Renal cortical epithelial cell (primary cell): Measurements from ENCODE around the gene TTLL12. TPM values are rescaled to one million over a fixed set of nuclear protein-coding genes. Genes with fewer than 3 reads are reported as not detected.

Source experiments
- DNase-seq: peaks from one replicate; pipeline ENCODE4 v3.0.0-alpha.2; 2011; ENCODE audit warnings: low read depth
- total RNA-seq: library from RNA; depleted of rRNA; stranded (reverse); fragments of >200 nt; gene quantifications from 2 replicates; pipeline ENCODE4 v1.2.3, GENCODE V29; 2014

Gene TTLL12
- total RNA-seq, 1 donor from 2014 or later, result 28.8 TPM

- no peak for DNase-seq
Measured at GRCh38 chr22:43172191-43172590, 14.7 kb downstream of the TTLL12 start.

DNA sequence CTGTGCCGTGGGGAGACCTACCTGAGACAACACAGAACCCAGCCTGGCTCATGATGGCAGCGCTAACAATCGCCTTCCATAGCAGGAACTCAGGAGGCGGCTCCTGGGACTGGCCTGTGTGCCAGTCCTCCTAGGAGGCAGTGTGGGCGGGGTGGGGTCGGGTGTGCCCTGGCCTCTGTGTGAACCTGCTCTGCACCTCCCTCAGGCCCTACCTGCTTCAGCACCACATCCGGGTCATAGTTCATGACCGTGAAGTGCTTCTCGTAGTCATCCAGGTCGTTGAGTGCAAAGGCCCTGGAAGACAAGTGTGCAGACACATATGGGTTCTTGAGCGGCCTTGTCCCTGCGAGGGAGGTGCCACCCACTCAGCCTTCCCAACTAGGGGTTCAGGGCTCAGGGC lies 15.3 kb downstream of the TTLL12 start:
- DNase-seq, result no peak

DNA sequence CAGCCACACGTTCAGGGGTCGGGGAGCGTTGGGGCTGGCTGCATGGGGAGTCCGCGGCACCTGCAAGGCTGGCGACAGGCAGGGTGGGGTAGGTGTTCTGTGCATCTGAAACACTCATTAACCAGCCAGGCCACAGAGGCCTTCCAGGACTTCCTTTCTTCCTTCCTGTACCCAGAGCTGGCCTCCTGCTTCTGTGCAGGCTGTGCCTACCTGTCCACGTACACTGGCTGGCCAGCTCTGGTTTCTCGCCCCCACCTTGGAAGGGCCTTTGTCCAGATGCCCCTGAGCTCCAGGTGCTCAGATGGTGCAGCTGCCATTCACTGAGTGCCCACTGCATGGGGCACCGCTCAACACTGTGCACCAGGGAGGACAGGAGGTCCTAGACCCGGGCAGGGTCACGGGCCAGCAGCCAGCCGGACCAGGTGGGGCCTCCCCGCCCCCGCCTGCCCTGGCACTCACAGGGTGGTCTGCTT lies 15.9 kb downstream of the TTLL12 start:
- DNase-seq, result no peak

- no peak for DNase-seq
Measured at GRCh38 chr22:43170131-43170480, 16.8 kb downstream of the TTLL12 start.

GRCh38 chr22:43169310-43170130 lies 17.4 kb downstream of the TTLL12 start:
- DNase-seq, result no peak

DNA sequence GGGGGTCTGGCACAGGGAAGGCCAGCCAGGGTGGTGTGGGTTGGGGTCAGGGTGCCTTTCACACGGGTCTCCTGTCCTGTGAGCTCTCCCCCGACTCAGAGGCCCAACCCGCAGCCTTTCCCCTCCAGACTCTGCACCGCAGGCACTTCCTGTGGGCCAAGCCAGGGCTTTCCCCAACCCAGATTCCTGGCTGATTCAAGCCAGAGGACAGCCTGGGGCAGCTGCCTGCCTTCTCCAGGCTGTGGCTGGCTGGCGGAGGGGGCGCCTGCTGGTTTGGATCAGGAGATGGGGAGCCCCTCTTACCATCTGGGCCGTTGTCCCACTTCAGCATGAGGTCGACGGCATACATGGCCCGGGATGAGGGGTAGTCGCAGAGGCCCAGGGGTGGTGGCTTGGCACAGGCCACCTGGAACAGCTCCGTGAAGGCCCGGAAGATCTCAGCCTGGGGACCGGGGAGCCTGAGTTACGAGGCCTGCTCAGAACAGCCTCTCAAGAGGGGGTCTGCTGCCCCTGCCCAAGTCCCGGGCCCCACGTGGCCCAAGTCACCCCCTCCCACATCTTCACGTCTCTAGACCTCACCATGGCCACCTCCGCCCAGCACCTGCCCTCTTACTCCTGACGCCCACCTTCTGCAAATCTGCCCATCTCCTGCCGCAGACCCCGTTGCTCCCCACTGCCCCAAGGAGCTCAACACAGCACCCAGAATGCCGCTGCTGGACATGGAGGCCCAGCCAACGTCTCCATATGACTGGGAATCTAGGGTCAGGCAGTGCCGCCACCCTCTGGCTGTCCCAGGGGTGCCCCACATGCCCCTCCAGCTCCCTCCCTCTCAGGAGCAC lies 18.2 kb downstream of the TTLL12 start:
- DNase-seq, result no peak

DNA sequence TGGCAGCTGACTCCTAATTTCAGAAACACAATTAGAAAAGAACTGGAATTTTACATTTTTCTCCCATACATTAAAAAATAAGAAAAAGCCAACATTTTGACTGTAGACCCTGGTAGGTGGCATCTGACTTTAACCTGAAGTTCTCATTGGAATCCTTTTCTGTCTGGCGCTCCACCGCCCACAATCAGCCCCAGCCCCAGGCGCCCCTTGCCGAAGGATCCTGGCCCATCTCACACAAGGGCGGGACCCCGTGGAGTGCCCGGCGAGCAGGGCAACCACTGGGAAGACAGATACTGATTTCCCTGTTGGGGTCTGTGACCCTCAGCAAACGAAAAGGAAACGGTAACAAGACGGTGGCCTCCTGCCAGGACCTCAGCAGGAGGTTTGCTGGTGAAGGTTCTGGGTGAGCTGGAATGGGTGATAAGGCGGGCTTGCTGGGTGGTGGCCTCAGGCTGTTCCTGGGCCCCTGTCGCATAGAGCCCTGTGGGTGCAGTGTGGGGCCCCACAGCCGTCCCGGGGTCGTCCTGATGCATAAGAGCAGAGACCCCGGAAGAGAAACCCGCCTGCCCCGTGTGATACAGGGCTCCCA lies 19.8 kb downstream of the TTLL12 start:
- no peak for DNase-seq

DNA sequence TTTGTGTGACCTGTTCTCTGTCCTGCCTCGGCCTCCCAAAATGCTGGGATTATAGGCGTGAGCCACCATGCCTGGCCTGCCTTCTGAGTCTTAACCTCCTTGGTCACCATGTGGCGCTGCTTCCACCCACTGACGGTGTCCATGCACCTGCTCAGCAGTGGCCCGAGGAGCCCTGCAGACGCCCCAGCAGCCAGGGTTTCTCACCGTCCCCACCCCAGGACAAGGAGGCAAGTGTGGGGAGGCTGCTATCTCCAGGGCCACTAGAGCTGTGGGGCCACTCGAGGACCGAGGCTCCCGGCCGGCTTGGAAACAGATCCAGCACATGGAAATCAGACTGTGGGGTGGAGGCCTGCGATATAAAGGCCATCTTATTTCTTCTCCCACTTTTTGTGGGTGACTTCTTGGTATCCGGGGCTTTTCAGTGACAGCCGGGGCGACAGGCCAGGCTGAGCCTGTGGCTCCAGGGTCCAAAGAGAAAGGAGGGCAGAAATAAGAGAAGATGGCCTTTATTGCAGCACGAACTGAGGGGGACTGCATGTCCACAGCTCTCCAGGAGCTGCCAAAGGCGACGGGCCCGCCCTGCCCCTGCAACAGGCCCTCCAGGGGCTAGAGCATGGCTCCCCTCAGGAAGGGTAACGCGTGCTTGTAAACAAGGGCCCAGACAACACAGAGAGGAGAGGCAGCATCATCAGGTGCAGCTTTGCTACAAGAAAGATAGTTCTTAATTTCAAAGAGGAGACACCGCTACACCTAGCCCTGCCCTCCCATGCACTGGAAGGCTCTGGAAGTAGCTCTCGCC lies 20.6 kb downstream of the TTLL12 start:
- DNase-seq, result no peak

- DNase-seq, result no peak
Measured at GRCh38 chr22:43164636-43165035, 22.3 kb downstream of the TTLL12 start.

DNA sequence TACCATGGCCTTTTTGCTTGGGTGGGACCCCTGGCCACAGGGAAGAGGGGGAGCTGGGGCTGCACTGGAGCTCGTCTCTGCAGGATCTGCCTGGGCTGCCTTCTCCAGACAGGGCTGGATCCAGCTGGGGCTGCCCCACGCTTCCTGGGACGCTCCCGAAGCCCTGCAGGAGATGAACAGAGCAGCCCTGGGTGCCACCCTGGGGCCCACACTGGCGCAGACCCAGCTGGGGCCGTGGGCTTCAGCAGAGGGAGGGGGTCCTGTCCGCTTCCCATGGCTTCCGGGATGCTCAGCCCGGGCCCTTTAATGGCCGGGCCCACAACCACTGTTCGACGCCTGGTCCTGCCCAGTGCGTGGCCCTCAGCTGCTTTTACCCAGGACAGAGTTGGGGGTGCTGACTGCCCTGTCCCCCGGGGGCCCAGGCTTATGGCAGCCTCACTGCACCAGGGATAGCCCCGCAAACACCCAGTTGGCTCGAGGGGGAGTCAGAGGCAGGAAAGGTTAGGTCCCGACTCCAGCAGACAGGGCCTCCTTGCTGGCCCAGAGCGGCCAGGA lies 23.6 kb downstream of the TTLL12 start:
- DNase-seq, result no peak

- DNase-seq, result no peak
Measured at GRCh38 chr22:43162412-43163150, 24.4 kb downstream of the TTLL12 start.

DNA sequence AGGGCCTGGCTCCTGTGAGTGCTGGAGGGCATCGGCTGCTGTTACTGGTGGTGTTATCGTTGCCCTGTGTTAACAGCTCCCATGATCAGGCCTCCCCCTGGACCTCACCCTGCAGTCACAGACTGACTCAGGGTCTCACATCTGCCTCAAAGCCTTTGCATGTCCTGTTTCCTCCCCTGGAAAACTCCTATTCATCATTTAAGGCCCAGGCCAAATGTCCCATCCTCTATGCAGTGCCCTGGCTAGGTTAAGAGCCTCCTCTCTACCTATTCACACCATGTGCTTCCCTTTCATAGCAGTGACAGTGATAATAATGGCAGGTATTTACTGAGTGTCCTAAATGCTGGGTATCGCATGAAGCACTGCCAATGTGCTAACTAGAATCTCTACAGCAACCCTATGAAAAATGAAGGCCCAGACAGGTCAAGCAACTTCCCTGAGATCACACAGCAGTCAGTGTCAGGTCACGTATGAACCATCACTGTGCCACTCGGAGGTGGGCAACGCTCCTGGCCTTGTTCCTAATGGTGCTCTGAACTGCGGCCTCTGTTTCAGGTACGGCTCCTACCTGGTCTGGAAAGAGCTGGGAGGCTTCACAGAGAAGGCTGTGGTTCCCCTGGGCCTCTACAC lies 26.3 kb downstream of the TTLL12 start:
- no peak for DNase-seq

DNA sequence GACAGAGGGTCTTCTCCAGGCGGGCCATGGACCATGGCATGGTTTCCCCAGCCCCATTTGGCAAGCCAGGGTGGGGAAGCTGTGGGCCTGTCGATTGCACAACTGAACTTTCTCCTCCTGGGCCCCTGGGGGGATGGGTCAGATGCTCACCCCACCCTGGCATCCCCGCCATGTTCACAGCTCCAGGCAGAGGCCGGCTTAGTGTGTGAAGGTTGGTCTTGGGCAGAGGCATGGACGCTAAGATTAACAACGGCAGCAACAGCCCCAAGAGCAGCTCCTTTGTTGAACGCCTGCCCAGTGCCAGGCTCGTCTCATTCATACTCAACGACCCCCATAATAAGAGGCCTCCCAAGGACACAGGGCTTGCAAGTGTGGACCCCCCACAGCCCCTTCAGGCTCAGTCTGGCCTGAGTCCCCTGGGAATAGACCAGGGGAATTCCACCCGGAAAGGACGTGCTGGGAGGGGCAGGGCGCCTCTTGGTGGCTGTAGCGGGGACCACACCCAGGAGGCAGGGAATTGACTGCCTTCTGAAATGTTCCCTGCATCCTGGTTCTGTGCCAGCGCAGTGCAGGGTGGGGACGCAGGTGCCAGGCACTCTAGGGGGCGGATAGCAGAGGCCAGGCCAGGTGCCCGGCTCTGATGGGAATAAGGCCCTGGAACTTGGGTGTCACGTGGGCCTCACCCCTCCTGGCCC lies 27.3 kb downstream of the TTLL12 start:
- no peak for DNase-seq

GRCh38 chr22:43158778-43159483 lies 28.0 kb downstream of the TTLL12 start:
- DNase-seq, result no peak

DNA sequence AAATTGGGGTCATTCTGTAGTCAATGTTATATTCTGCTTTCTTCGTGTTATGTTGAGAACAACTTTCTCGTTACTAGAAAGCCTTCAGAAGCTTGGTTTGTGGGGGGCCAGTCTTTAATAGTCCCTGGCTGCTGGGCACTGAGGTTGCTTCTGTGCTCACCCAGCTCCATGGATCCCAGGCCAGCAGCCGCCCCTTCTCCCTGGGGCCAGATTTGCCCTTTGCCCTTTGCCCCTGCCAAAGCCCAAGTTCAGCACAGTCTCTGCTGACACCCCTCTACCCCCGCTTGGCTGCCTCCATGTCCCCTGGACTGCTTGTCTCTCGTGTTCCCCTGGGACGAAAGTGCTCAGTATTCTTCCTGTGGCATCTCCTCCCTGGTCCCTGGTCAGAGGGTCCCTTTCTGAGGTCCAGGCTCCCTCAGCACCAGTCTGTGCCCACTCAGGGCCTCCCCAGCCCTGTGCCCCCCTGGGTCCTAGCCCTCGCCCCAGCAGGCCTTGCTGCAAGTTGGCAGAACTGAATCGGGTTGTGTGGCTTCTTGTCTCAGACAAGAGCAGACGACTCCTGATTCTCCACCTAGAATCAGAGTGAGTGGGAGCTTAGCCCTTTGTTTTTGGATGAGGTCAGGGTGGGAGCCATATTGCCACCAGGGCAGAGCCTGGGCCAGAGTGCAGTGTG lies 28.9 kb downstream of the TTLL12 start:
- DNase-seq, result no peak

- DNase-seq, result no peak
Measured at GRCh38 chr22:43156413-43156812, 30.5 kb downstream of the TTLL12 start.

DNA sequence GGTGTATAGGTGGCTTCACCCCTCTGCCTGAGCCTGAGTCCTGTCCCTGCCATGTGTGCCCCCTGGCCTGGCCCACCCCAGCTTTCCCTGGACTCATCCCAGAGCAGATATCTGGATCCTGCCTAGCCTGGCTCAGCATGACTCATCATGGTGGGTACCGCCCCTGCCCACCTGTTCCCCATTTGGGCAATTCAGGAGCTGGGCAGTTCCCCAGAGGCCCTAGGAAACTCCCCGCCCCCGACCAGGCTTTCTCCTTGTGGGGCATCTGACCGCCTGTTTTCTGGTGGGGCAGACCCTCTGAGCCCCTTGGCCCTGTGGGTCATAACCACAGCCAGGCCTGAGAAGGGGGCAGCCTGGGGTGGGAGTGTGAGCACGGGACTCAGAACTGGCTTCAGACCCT lies 31.1 kb downstream of the TTLL12 start:
- DNase-seq, result no peak

DNA sequence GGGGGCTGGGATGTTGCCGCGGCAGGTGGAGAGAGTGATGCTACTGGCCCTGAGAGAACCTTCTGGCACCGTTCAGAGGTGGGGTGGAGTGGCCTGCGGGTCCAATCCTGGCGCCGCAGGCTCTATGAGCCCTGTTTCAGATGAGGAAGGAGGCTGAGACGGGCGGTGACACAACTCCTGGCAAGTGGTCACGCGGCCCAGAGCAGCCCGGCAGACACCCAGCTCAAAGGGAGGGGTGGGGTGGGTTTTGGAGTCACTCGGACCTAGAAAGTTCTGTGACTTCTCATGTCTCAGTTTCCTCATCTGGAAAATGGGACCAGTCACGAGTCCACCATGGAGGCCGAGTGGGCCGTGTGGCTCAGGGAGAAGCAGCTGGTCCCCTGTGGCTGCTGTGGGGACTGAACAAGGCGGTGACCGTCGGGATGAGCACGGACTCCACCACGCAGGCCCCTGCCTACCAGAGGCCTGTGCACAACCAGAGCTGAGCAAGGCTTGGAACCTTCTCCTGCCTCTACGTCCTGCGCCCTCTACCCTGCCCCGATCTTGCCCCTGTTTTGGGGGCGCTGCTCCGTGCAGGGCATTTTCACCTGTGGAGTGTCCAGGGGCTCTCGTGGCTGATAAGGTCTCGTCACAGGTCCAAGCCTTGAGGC lies 31.9 kb downstream of the TTLL12 start:
- DNase-seq, result no peak
